ENCODE data around the gene SH3BGRL2.
"Not testable (repeated sequence)": the region's sequence is repeated elsewhere in the genome, so short reads cannot be mapped to it uniquely, and the experiment has no call there.

The SH3BGRL2 gene

DNA sequence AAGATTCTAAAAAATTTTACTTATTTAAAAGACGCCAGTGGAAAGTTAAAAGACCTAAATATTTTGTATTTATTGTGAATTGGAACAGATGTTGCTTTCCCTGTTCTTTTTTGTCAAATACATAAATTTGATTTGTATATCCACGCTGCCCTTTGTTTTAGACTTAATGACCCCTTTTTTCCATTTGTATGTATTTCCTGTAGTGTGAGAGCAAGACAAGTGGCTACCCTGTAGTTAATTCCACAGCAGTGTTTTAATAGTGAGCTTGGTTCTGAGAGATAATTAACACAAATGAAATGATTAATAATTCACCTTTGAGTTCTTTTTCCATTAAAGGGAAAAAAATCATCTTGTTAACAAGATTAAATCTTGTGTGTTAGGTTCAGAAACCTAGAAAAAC, 16.6 kb downstream of the SH3BGRL2 start:
- DNase-seq = no peak
- intact Hi-C loops (cut with DNase I) = no loop called here

DNA sequence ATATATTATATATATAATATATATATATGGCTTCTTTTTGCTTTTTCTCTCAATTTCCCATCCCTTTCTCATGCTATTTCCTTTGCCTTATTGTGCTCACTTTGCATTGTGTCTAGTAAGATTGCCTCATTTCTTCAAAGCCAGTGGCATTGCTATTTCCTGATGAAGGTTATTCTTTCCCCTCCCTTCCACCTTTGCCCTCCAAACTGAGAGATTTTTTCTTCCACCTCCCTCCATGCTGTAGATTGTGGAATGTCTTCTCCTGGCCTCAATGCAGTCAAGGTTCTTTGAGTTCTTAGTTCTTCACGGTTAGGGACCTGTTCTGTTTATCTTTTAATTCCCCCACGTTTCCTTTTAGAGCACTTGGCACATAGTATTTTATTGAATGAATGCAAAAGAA, 17.2 kb downstream of the SH3BGRL2 start:
- intact Hi-C loops (cut with DNase I) = no loop called here
- DNase-seq = no peak

DNA sequence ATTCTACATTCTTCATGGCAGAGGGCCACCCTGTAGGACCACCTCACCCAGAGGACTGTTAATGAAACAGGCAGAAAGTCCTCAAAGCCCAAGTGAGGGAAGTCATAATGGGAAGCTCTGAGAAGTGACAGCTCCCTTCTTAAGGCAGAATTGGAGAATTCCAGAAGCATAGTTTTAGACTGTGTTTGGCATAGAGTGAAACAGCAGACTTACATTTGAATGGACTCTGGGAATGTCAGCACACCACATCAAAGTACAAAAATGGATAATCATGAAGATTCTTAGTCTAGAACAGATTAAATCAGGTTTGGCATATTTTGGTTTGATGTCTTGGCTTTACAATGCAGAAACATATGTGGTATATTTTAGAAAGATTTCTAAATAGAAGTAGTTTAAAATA, 17.9 kb downstream of the SH3BGRL2 start:
- intact Hi-C loops (cut with DNase I) = no loop called here
- no peak for DNase-seq

DNA sequence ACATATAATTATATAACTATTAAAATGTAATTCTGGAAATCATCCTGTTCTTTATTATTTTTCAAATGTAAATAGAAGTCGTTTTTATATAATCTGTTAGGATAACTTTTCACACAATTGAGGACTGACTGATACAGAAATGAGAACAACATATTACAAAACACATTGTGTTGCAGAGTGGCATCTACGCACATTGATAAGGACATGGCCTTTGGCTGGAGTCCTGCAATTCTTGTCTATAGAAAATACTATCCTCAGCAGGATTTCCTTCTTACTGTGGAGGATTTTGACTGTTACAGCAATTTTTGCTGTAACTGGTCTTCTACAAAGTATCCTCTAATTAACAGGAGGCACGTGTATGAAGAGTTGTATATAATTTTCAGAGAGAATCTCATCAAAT, 19.8 kb downstream of the SH3BGRL2 start:
- intact Hi-C loops (cut with DNase I) = no loop called here
- no peak for DNase-seq

DNA sequence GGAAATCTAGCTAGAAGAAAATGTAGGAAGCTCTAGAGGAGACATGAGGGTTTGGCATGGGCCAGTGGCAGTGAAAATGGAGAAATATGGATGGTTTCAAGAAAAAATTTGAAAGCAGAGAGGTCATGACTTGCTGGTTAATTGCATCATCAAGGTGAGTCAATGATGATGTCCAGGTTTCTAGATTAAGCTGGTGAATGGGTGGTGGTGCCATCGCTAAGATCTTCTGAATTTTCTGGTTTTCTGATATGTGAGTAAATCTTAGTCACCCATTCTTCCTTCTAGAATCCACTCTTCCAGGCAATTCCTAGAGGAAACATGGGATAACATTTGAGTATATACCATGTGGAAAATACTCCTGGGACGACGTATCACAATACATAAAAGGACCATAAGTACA, 25.0 kb downstream of the SH3BGRL2 start:
- DNase-seq = no peak
- intact Hi-C loops (cut with DNase I) = no loop called here

DNA sequence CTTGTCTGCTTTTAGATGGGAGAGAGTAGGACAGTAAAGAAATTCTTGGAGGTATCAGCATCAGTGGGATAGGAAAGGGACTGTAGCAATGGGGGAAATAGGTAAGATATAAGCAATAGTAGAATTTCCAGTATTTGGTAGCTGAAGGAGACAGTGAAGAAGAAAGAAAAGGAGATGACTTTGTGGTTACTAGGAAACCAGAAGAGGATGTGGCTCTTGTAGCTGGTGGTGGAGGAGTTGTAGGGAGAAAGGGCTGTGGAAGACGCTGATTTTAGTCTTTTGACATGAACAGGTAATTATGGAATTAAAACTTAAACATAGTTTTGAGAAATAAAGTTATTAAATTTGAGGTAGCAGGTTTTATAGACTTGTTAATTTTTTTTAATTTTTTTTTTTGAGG, 26.1 kb downstream of the SH3BGRL2 start:
- intact Hi-C loops (cut with DNase I) = no loop called here
- no peak for DNase-seq

DNA sequence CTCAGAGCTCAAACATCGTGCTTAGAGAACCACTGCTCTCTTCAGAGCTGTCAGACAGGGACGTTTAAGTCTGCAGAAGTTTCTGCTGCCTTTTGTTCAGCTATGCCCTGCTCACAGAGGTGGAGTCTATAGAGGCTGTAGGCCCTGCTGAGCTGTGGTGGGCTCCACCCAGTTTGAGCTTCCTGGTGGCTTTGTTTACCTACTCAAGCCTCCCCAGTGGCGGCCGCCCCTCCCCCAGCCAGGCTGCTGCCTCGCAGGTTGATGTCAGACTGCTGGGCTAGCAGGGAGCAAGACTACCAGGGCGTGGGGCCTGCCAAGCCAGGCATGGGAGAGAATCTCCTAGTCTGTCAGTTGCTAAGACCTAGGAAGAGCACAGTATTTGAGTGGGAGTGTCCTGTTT, 32.5 kb downstream of the SH3BGRL2 start:
- DNase-seq = peak in 1 of 10 donors; percentile 58
- intact Hi-C loops (cut with DNase I) = not testable (repeated sequence)

DNA sequence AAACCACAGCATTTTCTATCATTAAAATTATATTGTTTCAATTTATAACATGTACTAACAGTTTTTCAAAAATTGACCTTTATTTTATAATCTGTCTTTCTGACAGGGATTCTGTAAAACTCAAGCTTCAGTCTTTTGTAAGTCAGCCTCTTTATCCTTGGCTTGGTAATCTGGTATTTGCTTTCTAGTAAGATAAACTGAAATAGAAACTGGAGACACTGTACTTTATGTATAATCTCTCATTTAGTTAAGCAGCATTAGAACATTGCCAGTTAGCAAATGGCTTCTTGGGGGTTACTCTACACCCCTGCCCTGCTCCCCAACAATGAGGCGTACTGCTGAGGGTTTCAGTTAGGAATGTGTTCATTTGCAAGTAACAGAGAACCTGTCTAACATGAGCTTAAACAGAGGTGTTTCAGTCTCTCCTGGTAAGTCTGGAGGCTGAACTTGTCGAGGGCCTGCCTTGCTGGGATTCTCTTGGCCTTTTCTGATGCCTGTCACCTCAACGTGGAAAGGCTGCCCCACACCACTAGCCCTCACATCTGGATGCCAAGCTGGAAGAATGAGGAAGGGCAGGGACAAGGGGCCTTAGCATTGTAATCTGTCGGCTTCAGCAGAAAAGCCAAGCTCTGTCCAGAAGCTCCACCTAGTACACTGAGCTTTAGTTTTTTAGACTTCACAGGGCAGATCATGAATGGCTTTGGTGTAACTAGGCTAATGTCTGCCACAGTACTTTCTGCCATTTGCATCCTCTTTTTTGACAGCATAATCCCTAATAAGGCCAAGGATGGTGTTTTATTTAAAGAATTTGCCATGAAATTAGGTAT, 34.8 kb downstream of the SH3BGRL2 start:
- intact Hi-C loops (cut with DNase I) = no loop called here
- peak in 1 of 10 donors; percentile 57 for DNase-seq

DNA sequence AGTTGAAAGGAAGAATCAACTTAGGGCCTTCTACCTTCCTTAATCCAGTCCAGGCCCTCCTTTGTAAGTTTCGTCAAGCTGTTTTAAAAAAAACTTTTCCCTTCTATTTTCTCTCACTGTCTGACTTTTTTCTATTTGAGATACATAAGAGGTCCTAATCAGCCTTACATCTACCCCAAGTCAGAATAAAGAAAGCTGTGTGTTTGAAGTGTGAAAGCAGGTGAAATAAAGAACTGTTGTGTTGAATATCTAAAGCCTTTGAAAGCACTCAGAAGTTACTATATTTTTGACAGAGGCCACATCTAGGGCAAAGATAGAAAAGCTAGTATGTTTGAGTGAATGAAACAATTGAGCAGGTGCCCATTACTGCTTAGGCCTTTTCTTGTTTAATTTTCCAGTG, 35.5 kb downstream of the SH3BGRL2 start:
- DNase-seq = no peak

DNA sequence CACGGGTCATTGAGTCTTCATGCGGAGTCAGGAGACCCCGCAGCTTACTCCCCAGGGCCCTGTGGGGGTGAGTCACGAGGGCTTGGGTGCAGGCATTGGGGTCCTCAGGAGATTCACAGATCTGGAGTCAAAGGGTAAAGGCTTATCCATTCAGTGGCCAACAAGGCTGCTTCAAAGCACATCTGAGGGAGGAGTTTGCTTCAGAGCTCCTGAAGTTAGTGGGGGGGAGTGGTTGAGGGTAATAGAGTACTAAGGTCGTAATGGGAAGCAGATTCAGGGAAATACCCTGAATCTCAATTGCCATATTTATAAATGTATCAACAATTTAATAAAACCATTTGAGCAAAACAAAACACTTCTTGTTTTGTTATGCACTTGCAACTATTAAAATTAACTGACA, 37.3 kb downstream of the SH3BGRL2 start:
- peak in 1 of 10 donors; percentile 56 for DNase-seq
- intact Hi-C loops (cut with DNase I) = no loop called here

More for the DNA sequence above, 35.5 kb downstream of the SH3BGRL2 start:
- intact Hi-C loops (cut with DNase I) = no loop called here

DNA sequence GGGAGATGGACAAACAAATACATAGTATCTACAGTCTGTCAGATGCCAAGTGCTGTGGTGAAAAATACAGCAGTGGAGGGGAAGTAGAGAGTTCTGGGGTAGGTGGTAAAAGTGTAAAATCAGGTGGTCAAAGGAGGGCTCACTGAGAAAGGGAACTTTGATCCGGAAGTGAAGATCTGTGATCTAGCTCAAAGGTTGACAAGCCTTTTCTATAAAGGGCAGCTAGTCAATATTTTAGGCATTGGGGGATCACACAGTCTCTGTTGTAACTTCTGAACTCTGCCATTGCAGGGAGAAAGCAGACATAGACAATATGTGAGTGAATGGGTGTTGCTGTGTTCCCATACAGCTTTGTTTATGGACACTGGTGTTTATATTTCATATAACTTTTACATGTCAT, 38.6 kb downstream of the SH3BGRL2 start:
- intact Hi-C loops (cut with DNase I) = no loop called here

DNA sequence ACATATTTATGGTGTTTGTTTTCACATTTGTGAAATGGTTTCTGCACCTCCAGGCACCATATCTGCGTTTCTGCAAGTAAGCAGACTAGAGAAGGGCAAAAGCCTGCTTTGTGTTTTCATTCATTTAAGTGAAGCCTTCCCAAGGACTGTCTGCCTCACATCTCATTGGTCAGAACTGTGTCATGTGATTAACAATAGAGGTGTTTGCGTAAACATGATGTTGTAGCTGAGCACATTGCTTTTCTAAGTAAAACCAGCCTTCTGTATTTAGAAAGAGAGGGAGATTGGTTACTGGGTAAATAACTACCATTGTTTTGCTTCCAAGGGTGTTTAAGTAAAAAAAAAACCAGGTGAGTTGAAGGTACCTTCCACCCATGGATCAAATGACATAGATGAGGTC, 39.7 kb downstream of the SH3BGRL2 start:
- intact Hi-C loops (cut with DNase I) = no loop called here
- DNase-seq = no peak

More for the DNA sequence above, 38.6 kb downstream of the SH3BGRL2 start:
- no peak for DNase-seq

DNA sequence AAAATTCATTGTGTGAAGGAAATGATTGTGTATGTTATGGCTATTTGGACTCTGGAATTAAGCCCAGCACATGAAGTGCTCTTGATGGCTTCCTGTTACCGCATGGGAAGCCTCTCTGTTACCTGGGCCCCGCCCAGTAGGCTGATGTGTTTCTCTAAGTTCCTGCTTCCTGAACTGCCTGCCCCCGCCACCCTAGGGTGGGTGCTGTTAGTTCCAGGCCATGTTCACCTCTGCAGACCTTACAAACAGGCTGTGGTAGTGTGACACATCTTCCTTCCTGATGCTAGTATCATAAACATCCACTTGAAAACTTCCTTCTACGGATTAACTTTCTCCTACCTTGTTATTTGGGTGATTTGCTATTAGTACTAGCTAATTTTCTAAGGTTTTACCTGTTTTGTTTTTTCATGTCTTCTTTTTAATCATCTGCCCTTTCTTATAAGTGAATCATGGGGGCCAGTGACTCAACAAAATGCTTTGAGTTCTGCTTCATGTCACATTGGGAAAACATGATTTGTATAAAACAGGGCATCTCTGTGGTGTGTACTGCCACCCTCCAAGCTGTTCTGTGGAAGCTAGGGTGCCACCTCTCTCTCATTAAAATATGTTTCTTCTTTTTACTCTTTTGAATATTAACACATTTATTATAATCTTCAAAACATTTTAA, 40.6 kb downstream of the SH3BGRL2 start:
- DNase-seq = no peak
- intact Hi-C loops (cut with DNase I) = no loop called here

DNA sequence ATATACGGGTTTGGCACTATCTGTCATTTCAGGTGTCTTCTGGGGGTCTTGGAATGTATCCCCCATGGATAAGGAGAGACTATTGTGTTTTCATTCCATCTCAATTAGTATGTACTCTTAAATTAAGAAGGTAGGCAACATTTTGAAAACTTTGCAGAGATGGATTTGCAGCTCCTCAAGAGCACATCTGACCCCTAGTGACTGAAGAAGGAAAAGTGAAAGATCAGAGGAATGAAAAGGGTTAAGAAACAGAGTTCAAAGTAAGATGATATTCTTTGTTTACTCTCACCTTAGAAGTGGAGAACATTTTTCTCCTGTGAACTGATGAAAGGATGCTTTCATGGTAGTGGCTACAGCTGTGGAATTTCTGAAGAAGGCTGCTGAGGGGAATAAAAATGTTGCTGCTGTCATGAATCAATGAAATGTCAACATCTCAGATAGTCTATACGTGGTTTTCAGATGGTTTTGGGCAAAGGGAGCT, 41.5 kb downstream of the SH3BGRL2 start:
- intact Hi-C loops (cut with DNase I) = no loop called here
- DNase-seq = no peak

DNA sequence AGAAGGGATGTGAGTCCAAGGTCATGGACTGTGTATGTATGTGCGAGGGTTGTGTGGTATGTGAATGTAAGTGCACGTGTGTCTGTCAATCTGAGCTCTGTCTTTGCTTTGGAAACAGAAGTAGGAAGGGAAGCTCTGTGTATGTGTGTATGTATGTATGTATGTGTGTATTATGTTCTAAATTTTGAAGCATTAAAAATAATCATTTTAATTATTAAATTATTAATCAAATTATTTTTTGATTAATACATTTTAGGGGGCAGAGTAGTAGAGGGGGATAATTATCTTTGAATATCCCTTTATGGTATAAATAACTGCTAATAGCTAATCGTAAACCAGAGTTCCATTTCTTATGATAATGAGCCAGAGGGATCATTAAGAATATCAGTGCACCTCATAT, 42.8 kb downstream of the SH3BGRL2 start:
- intact Hi-C loops (cut with DNase I) = no loop called here
- no peak for DNase-seq

DNA sequence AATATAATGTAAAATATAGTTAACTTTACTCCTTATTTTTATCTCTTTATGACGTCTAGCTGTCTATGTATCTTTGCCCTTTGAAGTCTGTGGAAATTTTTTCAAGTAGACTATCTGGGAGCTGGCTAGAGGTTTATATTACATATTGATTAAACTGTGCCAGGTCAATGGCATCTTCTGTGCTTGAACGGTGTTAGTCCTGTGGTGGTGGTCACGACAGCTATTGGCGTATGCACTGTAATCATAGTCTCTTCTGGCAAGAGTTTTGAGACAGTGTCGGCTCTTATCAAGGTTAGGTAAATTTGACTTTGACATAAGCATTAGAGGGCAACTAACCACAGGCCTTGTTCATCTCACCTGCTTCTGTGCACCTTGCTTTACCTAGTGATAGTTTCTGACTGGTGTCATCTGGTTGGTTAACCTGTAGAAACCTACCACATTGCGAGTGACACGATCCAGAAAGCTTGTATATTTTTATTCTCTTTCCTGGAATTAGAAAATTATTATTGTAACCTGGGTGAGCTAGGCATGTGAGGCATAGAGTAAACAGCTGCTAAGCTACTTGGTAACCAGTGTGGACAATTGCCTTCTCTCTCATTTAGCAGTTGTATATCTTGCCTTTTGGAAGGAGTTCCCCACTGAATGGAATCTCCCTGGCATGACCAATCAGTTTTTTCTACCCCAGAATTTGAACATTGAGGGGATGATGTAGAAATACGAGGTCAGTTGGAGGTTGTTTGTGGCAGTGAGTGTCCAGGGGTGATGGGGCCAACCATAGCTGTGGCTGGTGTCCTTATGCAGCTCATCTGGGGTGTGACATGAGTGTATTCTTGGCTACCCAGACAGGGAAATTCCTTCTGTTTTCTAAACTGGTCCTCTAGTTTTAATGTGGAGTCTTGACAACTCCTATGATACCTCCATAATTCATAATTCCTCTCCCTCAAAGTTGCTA, 45.9 kb downstream of the SH3BGRL2 start:
- no peak for DNase-seq
- intact Hi-C loops (cut with DNase I) = no loop called here

DNA sequence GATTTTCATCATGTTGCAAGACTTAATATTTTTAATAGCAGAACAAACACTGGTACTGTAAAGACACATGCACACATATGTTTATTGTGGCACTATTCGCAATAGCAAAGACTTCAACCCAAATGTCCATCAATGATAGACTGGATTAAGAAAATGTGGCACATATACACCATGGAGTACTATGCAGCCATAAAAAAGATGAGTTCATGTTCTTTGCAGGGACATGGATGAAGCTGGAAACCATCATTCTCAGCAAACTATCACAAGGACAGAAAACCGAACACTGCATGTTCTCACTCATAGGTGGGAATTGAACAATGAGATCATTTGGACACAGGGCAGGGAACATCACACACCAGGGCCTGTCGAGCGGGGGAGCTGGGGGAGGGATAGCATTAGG, 51.6 kb downstream of the SH3BGRL2 start:
- DNase-seq; intact Hi-C loops (cut with DNase I): not testable (repeated sequence)

DNA sequence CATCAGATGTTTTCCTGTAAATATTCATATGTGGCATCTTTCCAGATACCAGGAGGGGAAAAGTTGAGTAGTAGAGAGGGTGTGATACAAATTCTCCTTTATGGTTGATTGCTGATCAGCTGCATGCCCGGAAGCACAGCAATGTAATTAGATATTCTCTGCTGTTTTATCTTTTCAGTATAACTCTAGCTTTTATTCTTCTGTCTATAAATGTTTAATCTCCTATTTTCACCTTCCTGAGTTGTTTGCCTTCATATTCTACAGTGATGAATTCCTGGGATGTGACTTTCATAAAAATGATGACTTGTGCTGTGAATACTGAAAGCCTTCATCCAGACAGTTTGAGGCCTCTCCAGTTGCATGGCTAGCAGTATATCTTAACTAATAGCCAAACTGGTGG, 53.7 kb downstream of the SH3BGRL2 start:
- intact Hi-C loops (cut with DNase I) = no loop called here
- DNase-seq = no peak

DNA sequence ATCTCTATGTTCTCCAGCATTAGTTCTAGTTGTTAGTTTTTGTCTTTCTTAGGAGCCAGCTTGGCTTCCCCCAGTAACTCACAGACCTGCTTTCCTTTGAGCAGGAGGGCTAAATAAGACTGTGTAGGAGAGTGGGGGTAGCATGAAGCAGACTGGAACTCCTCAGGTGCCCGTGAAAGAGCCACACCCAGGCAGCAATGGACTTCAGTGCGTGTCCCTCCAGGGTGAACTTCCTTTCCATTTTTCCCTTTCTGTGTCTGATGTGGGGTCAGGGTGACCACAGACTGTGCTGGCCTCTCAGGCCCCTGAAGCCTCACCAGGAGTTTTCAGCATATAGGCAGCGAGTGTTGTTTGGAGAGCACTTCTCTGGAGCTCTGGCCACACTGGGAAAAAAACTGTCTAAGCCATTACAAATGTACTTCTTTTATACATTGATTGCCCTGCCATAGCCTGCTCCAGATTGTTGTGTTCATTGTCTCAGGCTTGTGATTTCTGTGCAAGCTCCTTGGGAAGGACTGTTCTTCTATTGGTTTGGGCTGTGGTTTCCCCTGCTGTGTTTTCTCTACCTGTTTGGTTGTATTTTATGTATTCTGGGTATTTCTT, 55.7 kb downstream of the SH3BGRL2 start:
- no peak for DNase-seq

DNA sequence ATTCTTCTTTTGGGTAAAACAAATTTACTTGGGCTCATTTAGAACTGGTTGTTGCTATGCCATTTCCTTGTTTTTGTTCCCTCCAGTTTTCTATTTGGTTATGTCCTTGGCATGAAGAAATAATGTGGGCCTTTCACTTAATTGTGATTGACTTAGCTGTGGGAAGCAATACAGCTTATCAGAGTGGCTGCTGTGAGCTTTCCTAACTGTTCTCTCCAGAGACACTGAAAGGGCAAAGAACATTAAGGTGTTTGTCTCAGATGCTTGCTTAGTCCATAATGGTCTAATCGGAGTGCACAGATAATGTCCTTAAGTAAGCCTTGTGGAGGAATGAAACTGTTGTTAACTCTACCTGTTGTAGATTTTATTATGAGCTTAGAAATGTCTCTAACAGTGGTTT, 56.6 kb downstream of the SH3BGRL2 start:
- intact Hi-C loops (cut with DNase I) = no loop called here
- no peak for DNase-seq

More for the DNA sequence above, 55.7 kb downstream of the SH3BGRL2 start:
- intact Hi-C loops (cut with DNase I) = no loop called here
